DMS153 treated with DMSO at 0.1 percent for 48 hours (cell line): ENCODE results near the gene CCDC73.
A peak's percentile ranks its signal among the peaks of the same experiment; 100 is the strongest.
"Not testable (repeated sequence)": the region's sequence is repeated elsewhere in the genome, so short reads cannot be mapped to it uniquely, and the experiment has no call there.

Experiments
- DNase-seq: peaks from one replicate; lab custom pipeline; 2025; ENCODE audit not compliant: unreplicated experiment; lab: John Stamatoyannopoulos, UW

The CCDC73 gene

GRCh38 chr11:32794439-32794838 is at the start of gene CCDC73:
Gene CCDC73 (minus strand): TSS chr11:32794662. CDS start chr11:32760243, 34,419 bp downstream.
- DNase-seq: no peak

GRCh38 chr11:32843544-32843943 is 49.1 kb upstream of the CCDC73 start:
- no peak for DNase-seq

DNA sequence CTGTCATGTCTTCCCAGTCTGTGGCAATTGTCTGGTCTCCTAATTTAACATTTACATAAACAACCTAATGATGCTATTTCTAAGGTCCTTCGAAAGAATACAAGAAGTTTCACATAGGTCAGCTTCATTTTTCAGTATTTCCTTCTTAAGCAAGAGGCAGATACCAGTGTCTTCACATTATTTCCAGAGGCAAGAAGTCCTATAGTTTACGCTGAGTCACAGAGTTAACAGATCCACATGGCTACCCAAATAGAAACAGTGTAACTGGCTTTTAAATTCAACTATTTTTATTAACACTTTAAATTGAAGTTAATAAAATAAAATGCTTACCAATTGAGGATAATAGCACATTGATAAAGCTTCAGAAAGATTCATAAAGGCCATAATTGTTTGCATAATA is 46.1 kb upstream of the CCDC73 start:
- no peak for DNase-seq

- DNase-seq: no peak
Observed at GRCh38 chr11:32839308-32839707, 44.8 kb upstream of the CCDC73 start.

DNA sequence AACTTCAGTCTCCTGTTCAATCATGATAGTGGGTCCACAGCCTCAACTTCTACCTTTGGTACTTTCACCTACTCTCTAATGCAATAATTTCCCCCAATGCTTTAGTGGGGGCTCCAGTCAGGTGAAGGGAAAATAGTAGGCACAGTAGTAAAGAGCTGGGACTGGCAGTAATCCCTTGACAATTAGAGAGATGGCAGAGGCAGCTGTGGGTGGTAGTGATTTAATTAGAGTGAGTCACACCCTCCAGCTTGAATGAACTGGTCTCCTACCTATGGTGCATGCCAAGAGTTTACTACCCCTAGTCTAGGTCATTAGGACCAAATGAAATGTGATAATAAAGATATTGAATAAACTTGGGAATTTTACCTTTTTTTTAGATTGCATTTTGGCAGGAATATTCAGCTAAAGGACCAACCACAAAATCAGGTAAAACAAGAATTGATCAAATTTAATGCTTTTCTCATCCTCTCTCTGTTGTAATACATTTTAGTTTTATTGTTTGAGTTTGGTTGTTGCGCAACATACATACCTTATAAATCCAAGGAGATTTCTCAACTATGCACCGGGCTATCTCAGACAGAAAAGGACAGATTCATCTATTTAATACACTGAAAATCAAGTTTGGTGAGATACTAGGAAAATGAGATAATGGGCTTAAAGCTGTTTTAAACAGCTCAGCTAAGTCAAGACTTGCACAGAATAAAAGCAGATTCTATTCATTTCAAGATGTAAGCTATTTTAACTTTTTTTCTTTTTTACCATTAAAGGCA is 44.2 kb upstream of the CCDC73 start:
- DNase-seq: no peak

DNA sequence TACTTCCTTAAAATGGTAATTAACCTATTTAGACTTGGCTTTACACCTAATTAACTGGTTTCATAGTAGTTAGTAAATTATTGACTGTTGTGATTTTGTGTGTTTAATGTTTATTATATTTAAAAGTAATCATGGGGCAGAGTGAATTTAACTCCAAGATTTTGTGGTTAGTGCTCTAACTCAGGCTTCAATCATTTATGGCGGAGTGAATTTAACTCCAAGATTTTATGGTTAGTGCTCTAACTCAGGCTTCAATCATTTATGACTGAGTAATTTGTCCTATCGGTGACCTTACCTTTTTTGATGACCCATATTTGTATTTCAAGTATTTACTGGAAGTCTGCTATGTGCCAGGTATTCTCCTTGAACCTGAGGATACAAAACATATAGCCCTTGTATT is 42.5 kb upstream of the CCDC73 start:
- DNase-seq: no peak

DNA sequence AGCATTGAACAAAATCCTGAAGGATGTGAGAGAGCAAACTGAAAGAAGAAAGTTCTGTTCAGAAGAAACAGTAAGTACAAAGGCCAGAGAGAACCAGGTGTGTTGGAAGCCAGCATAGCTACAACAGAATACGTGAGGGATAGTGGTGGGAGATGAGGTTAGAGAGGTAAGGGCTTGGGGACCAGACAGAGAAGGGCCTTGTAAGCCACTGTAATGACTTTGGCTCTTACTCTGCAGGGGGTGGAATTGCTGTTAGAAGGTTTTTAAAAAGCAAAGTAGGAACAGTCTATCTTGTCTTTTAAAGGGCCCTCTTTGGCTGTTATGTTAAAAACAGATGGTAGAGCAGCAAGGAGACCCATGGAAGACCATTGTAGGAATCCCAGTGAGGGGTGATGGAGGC is 39.5 kb upstream of the CCDC73 start:
- DNase-seq: no peak

DNA sequence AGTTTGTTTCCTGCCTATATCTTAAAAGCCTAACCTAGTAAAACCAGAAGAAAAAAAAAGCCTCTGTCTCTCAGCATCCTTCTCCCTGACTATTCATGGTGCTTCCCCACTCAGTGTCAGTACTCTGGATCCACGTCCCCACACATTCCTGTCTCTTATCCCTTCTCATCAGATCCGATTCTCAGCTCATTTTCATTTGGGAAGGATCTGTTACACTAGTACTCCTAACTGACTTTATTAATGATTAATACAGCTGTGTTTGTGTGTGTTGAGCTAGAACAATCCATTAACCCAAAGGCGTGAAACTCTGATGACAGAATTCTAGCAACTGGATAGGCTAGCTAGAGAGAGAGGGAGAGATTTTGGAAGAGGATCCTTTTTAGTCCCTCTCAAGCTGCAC is 36.8 kb upstream of the CCDC73 start:
- no peak for DNase-seq

DNA sequence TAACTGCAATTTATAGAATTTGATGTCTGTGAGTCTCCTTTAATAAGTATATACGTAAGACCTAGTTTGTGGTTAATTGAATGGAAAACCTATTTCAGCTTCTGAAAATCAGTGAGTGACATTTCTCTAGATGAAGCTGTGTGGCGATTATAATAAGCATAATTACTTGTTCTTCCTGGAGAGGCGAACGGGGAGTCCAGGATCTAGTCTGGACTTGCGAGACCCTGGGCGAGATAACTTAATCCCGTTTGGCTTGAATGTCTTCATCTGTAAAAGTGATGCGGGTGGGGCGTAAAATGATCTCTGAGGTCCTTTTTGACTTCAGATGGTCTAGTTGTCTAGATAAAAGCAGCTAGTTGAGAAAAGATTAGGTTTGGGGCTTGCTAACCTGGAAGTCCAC is 36.3 kb upstream of the CCDC73 start:
- DNase-seq: no peak

GRCh38 chr11:32830413-32830738 is 35.9 kb upstream of the CCDC73 start:
- DNase-seq: no peak

DNA sequence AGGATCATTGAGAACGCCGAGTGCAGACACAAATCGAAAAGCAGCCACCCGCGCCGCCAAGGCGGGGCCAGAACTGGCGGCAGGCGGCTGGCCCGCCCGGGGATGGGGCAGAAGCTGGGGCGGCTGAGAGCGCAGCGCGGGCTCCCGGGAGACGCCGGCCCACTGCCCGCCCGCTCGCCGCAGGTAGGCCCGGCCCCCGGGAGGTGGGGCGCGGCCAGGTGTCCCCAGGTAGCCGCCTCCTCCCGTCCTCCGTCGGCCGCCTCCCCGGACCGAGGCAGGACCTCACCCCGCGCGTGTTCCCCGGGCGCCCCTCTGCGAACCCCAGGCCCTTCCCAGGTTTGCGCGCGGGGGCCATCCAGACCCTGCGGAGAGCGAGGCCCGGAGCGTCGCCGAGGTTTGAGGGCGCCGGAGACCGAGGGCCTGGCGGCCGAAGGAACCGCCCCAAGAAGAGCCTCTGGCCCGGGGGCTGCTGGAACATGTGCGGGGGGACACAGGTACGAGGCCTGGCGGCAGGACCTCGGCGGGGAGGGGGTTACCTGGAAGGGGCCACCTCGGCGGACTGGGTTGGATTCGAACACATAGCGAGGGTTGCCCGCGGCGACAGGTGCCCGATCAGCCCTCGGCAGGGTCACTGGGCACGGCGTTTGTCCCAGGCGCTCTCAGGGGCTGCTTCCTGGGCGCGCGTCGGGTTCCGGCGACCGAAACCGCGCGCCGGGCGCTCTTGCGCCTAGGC is 35.4 kb upstream of the CCDC73 start, which contains the start of gene PRRG4:
Gene PRRG4, plus strand, starts transcription at position 248 of the 733 bp plus-strand sequence. CDS start 603 bp downstream, outside the sequence.
- peak; percentile 39 for DNase-seq

- peak; percentile 39 for DNase-seq
Observed at GRCh38 chr11:32829157-32829679, 34.8 kb upstream of the CCDC73 start.

DNA sequence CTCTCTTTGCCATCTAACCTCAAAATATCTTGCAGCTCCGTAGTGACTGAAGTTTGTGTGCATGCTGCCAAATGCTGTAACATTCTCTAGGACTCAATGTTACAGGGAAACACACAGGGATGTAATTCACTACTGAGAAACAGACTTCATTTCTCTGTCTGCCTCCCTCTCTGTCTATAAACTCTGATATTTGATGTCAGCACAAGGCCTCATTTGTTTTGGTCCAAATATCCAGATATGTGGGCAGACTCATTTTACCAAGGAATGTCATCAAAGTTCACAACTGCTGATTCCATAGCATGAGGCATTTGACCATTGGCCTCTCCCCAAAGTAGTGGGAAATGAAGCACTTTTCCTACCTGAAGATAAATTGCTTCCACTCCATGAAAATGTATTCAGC is 32.8 kb upstream of the CCDC73 start:
- DNase-seq: no peak

DNA sequence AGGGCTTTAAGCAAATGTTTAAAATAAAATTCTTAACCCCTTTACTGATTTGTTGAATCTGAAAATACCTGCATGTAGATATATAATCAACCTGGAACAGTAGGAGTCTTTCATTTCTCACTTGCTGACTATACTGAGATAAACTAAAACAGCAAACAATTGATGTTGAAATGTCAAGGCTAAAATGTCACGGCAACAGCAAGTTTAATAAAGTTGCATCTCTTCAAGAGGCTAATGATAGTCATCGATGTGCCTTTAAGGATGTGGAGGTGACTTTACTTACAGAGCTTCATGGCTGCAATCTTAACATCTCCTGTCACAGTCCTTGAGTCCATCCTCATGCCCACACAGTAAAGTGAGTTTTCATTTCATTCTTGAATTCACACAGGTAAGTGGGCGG is 31.7 kb upstream of the CCDC73 start:
- no peak for DNase-seq

DNA sequence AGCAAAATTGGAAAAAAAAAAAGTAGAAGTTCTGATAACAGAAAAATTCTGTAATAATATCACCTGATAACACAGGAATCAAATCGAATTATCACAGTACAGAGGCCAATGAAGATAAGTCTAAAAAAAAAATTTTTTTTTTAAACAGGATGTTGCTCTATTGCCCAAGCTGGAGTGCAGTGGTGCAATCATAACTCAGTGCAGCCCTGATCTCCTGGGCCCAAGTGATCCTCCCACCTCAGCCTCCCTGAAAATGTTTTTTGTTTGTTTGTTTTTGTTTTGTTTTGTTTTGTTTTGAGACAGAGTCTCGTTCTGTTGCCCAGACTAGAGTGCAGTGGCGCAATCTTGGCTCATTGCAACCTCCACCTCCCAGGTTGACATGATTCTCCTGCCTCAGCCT is 29.2 kb upstream of the CCDC73 start:
- not testable (repeated sequence) for DNase-seq

- no peak for DNase-seq
Observed at GRCh38 chr11:32821917-32822560, 27.6 kb upstream of the CCDC73 start.

- DNase-seq: no peak
Observed at GRCh38 chr11:32821517-32821916, 27.1 kb upstream of the CCDC73 start.

- no peak for DNase-seq
Observed at GRCh38 chr11:32820497-32820896, 26.0 kb upstream of the CCDC73 start.

GRCh38 chr11:32819187-32819586 is 24.7 kb upstream of the CCDC73 start:
- no peak for DNase-seq

DNA sequence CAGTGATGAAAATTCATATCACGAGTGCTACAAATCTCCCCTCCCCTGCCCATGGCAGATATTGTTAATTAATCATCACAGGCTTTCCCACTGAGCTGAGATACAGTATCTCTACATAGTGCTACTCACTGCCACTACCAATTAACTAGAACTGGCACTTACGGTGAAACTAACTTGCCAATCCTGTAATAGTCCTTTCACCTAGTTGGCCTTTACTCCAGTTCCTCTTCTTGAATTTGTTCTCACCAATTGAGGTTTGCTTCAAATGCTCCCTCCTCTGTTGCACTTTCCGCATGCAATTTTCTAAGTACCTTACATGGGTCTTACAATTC is 23.4 kb upstream of the CCDC73 start:
- DNase-seq: no peak

GRCh38 chr11:32817181-32817851 is 22.9 kb upstream of the CCDC73 start:
- DNase-seq: no peak
